PC-9 (cell line): ENCODE measurements around the gene FIBCD1.

Experiments used
- CTCF ChIP-seq: fragments of 200-600 bp; sonication (generic); conservative IDR thresholded peaks from 2 replicates; pipeline ENCODE4 v1.6.1; 2017; ENCODE audit warnings: mixed run types, antibody characterized with exemption, mild to moderate bottlenecking, moderate library complexity
- EZH2 ChIP-seq: fragments of 200-600 bp; sonication (generic); IDR thresholded peaks from 2 replicates; pipeline ENCODE4 v1.8.0; 2017; ENCODE audit warnings: antibody characterized with exemption, low read depth

- TF ChIP-seq CTCF (no peak), EZH2 (no peak)
Measured at GRCh38 chr9:130952065-130952762, 13.2 kb upstream of the FIBCD1 start.
